Measurements from ENCODE around the gene TBX5. TPM values are rescaled to one million over a fixed set of nuclear protein-coding genes. Genes with fewer than 3 reads are reported as not detected.

TBX5 gene
- total and polyA plus RNA-seq, 2 experiments from 2014 or later, result 0.21 TPM; not detected in 1

- ATAC-seq, result no peak
- Mint-ChIP-seq H3K27me3 (ENCODE audit: insufficient read depth, low read depth, poor library complexity) (peaks cover 12% of the 10 kb centered on the region), H3K27ac (no peak overlapping the region), H3K4me3 (no peak overlapping the region), H3K36me3 (ENCODE audit: low read depth) (no peaks in the 10 kb centered on the region; the same call in 2 of the 3 replicates), H3K4me1 (peaks cover 17% of the 10 kb centered on the region), H3K9me3 (peaks cover 3% of the 10 kb centered on the region; the same call in 2 of the 3 replicates)
- no peak overlapping the region for H3K4me3 ChIP-seq
- TF ChIP-seq NANOG (IDR thresholded peaks at IDR 0.05; ENCODE audit: borderline replicate concordance), result no peak
- no peak for TF ChIP-seq CTCF (conservative IDR thresholded peaks at IDR 0.05; ENCODE audit: low read depth in 2 of 2)
- no peak for TF ChIP-seq STAT1 (IDR thresholded peaks at IDR 0.05; ENCODE audit: unreplicated experiment)
- TF ChIP-seq ZNF331 (CRISPR knock-in tag; IDR thresholded peaks at IDR 0.05; ENCODE audit: low read depth), result no peak
- TF ChIP-seq POLR2AphosphoS5 (IDR thresholded peaks at IDR 0.05; ENCODE audit: low read depth), result no peak
- no peak for TF ChIP-seq REST (IDR thresholded peaks at IDR 0.05; ENCODE audit: unreplicated experiment)
- TF ChIP-seq ZNF114 (CRISPR knock-in tag; IDR thresholded peaks at IDR 0.05), result no peak
- TF ChIP-seq CREB1 (CRISPR knock-in tag; IDR thresholded peaks at IDR 0.05; ENCODE audit: low read depth), result no peak
- TF ChIP-seq ETS1 (IDR thresholded peaks at IDR 0.05), result no peak
- TF ChIP-seq ZNF462 (CRISPR knock-in tag; IDR thresholded peaks at IDR 0.05), result no peak
- TF ChIP-seq JUNB (IDR thresholded peaks at IDR 0.05; ENCODE audit: unreplicated experiment), result no peak
- TF ChIP-seq EZH2 (IDR thresholded peaks at IDR 0.05; ENCODE audit: low read depth, unreplicated experiment), result no peak
- no peak for TF ChIP-seq EZH2phosphoT487 (IDR thresholded peaks at IDR 0.05; ENCODE audit: unreplicated experiment)
- H3K4me2 ChIP-seq, result no peak overlapping the region
- no peaks in the 10 kb centered on the region for H3K79me2 ChIP-seq (replicated peaks; ENCODE audit: insufficient read depth)
- no peaks in the 10 kb centered on the region for H4K20me1 ChIP-seq (replicated peaks; ENCODE audit: insufficient read depth)
- H3F3A ChIP-seq (replicated peaks; ENCODE audit: low read depth), result no peaks in the 10 kb centered on the region
- peaks cover 3% of the 10 kb centered on the region; the same call in 1 of the 2 replicates for H3K9me2 ChIP-seq (ENCODE audit: insufficient read depth)
- no peak overlapping the region for H3K27ac ChIP-seq (ENCODE audit: low read depth)
- no peak overlapping the region for H2AFZ ChIP-seq
- no peaks in the 10 kb centered on the region for H3K27me3 ChIP-seq (ENCODE audit: insufficient read depth)
- H3K4me1 ChIP-seq (ENCODE audit: insufficient read depth), result peaks cover 7% of the 10 kb centered on the region
- DNase-seq (ENCODE audit: low spot score), result no peak
- H3K36me3 ChIP-seq (ENCODE audit: insufficient read depth), result no peaks in the 10 kb centered on the region
These were observed 100.5 kb downstream of the TBX5 start for GRCh38 chr12:114305446-114305845.
